Esophagus muscularis mucosa (tissue), 3 donors: ENCODE data around the gene MTCH1.

Experiments used
- CTCF ChIP-seq, 3 experiments: fragments of 200-600 bp in 2 of 3; fragments of 450-650 bp in 1 of 3; sonication (generic) in 2 of 3; IDR thresholded peaks; one replicate each; pipeline ENCODE4 v1.5.1; 2017 to 2019; ENCODE audit warnings: antibody characterized with exemption in 3 of 3, mild to moderate bottlenecking in 2 of 3, moderate library complexity in 1 of 3
- POLR2AphosphoS5 ChIP-seq, 2 donors: sonication (generic); formaldehyde crosslinking; IDR thresholded peaks; one replicate each; pipeline ENCODE4 v1.6.1; 2017; ENCODE audit warnings: antibody characterized with exemption in 2 of 2

GRCh38 chr6:37020381-37020780, 34.4 kb upstream of the MTCH1 start:
- no peak for TF ChIP-seq CTCF (IDR thresholded peaks at IDR 0.05)
- TF ChIP-seq POLR2AphosphoS5 (IDR thresholded peaks at IDR 0.05), result no peak
